Endodermal cell (in vitro differentiated cells): ENCODE results near the gene SCN3B. TPM values are rescaled to one million over a fixed set of nuclear protein-coding genes. Genes with fewer than 3 reads are reported as not detected.

Experiments
- DNase-seq: peaks from one replicate; pipeline ENCODE4 v3.0.0-alpha.2; 2017
- H3K27ac ChIP-seq: 2 replicates; pipeline ENCODE4 v1.5.1; 2013; ENCODE audit warnings: mild to moderate bottlenecking, low read depth, low read length, moderate library complexity
- H3K27me3 ChIP-seq: 2 replicates; pipeline ENCODE4 v1.6.1; 2013; ENCODE audit warnings: mild to moderate bottlenecking, low read length, moderate library complexity; ENCODE audit not compliant: insufficient read depth, control insufficient read depth, poor library complexity, severe bottlenecking
- H3K36me3 ChIP-seq: 2 replicates; pipeline ENCODE4 v1.7.0; 2013; ENCODE audit warnings: mild to moderate bottlenecking, low read length, moderate library complexity; ENCODE audit not compliant: control insufficient read depth, insufficient read depth
- H3K4me1 ChIP-seq: one replicate; pipeline ENCODE4 v1.7.0; 2013; ENCODE audit warnings: low read length; ENCODE audit not compliant: control insufficient read depth, insufficient read depth
- H3K4me3 ChIP-seq: 2 replicates; pipeline ENCODE4 v1.5.1; 2013; ENCODE audit warnings: mild to moderate bottlenecking, low read length, moderate library complexity
- H3K9ac ChIP-seq: 2 replicates; pipeline ENCODE4 v1.6.1; 2013; ENCODE audit warnings: mild to moderate bottlenecking, low read length, moderate library complexity; ENCODE audit not compliant: poor library complexity, severe bottlenecking; ENCODE audit errors: extremely low read depth
- H3K9me3 ChIP-seq: 2 replicates; pipeline ENCODE4 v1.6.1; 2013; ENCODE audit warnings: mild to moderate bottlenecking, low read length, moderate library complexity; ENCODE audit not compliant: control insufficient read depth
- H3K27ac Mint-ChIP-seq: 2 replicates; pipeline ENCODE4 v1.8.0; 2020; ENCODE audit warnings: mixed read lengths
- H3K27me3 Mint-ChIP-seq: 2 replicates; pipeline ENCODE4 v1.8.0; 2021; ENCODE audit warnings: mild to moderate bottlenecking, mixed read lengths; ENCODE audit not compliant: insufficient read depth
- H3K36me3 Mint-ChIP-seq: 2 replicates; pipeline ENCODE4 v1.8.0; 2020; ENCODE audit warnings: low read depth, mixed read lengths
- H3K4me1 Mint-ChIP-seq: 2 replicates; pipeline ENCODE4 v1.8.0; 2020; ENCODE audit warnings: mixed read lengths
- H3K4me3 Mint-ChIP-seq: 2 replicates; pipeline ENCODE4 v1.8.0; 2020; ENCODE audit warnings: mild to moderate bottlenecking, moderate library complexity, mixed read lengths
- H3K9me3 Mint-ChIP-seq: 2 replicates; pipeline ENCODE4 v1.8.0; 2020; ENCODE audit warnings: mild to moderate bottlenecking, mixed read lengths
- CTCF ChIP-seq: fragments of 200-600 bp; sonication (generic); conservative IDR thresholded peaks from 2 replicates; pipeline ENCODE4 v1.5.0; 2021; ENCODE audit warnings: antibody characterized with exemption, mild to moderate bottlenecking
- WGBS, 2 experiments: methylation state at CpG; one replicate each; pipeline versions ENCODE4 v1.1.5 to v1.1.7; 2013; ENCODE audit warnings: missing lambda C conversion rate in 2 of 2, mixed read lengths in 1 of 2; ENCODE audit not compliant: insufficient coverage in 1 of 2, insufficient read length in 1 of 2; 5-methylcytosine and 5-hydroxymethylcytosine counted together
- total RNA-seq, 2 donors: library from RNA; stranded (reverse); fragmentation: NEBNext Ultra II Directional in 1 of 2; extraction: Animal tissue kit (Norgen Biotek cat#: 25700) in 1 of 2; gene quantifications; 2 replicates in 1 of 2; 3 replicates in 1 of 2; pipeline ENCODE4 v1.2.1, GENCODE V29; 2021

SCN3B gene
- total RNA-seq, 2 donors from 2014 or later = 0.51 to 0.90 TPM

GRCh38 chr11:123677510-123677909 lies 23.1 kb upstream of the SCN3B start:
- H3K27me3 ChIP-seq = no peaks in the 10 kb centered on the region
- Mint-ChIP-seq H3K4me1 (no peaks in the 10 kb centered on the region), H3K9me3 (no peaks in the 10 kb centered on the region), H3K27ac (no peak overlapping the region), H3K4me3 (no peak overlapping the region), H3K36me3 (no peaks in the 10 kb centered on the region), H3K27me3 (peaks cover 18% of the 10 kb centered on the region)
- H3K36me3 ChIP-seq = no peaks in the 10 kb centered on the region
- no peak overlapping the region for H3K27ac ChIP-seq
- no peak overlapping the region for H3K9ac ChIP-seq
- H3K4me1 ChIP-seq = no peaks in the 10 kb centered on the region
- no peak overlapping the region for H3K4me3 ChIP-seq
- DNase-seq = no peak
- whole genome bisulfite sequencing, 2 experiments = 94 to 100% methylated on average over 1 to 2 of the region's 2 CpGs
- no peaks in the 10 kb centered on the region for H3K9me3 ChIP-seq
- TF ChIP-seq CTCF = no peak

GRCh38 chr11:123674297-123674696 lies 19.9 kb upstream of the SCN3B start:
- no peaks in the 10 kb centered on the region for H3K4me1 Mint-ChIP-seq
- no peak overlapping the region for H3K9ac ChIP-seq
- no peaks in the 10 kb centered on the region for H3K36me3 ChIP-seq
- H3K27me3 ChIP-seq = no peaks in the 10 kb centered on the region
- H3K27me3 Mint-ChIP-seq = peaks cover 7% of the 10 kb centered on the region
- H3K4me1 ChIP-seq = no peaks in the 10 kb centered on the region
- H3K4me3 ChIP-seq = no peak overlapping the region
- no peaks in the 10 kb centered on the region for H3K9me3 ChIP-seq
- no peaks in the 10 kb centered on the region for H3K36me3 Mint-ChIP-seq
- 90% methylated on average over 1 of the region's 2 CpGs; no CpG with 5 or more reads in 1 of the 2 experiments for WGBS, 2 experiments
- H3K4me3 Mint-ChIP-seq = no peak overlapping the region
- no peak for DNase-seq
- H3K27ac ChIP-seq = no peak overlapping the region
- H3K9me3 Mint-ChIP-seq = no peaks in the 10 kb centered on the region
- no peak for TF ChIP-seq CTCF
- H3K27ac Mint-ChIP-seq = no peak overlapping the region

GRCh38 chr11:123672568-123672967 lies 18.1 kb upstream of the SCN3B start:
- no peak for DNase-seq
- no peak overlapping the region for H3K4me3 Mint-ChIP-seq
- no peak overlapping the region for H3K27ac ChIP-seq
- no peaks in the 10 kb centered on the region for H3K4me1 ChIP-seq
- 92 to 100% methylated on average over 2 to 5 of the region's 5 CpGs for WGBS, 2 experiments
- no peaks in the 10 kb centered on the region for H3K36me3 Mint-ChIP-seq
- H3K36me3 ChIP-seq = no peaks in the 10 kb centered on the region
- no peaks in the 10 kb centered on the region for H3K27me3 ChIP-seq
- no peak overlapping the region for H3K9ac ChIP-seq
- H3K4me1 Mint-ChIP-seq = no peaks in the 10 kb centered on the region
- no peak overlapping the region for H3K27ac Mint-ChIP-seq
- H3K27me3 Mint-ChIP-seq = no peaks in the 10 kb centered on the region
- no peak overlapping the region for H3K4me3 ChIP-seq
- no peaks in the 10 kb centered on the region for H3K9me3 ChIP-seq
- TF ChIP-seq CTCF = no peak
- H3K9me3 Mint-ChIP-seq = no peaks in the 10 kb centered on the region
